Stimulated activated naive CD8-positive, alpha-beta T cell treated with anti-CD3 and anti-CD28 coated beads, Interleukin-15, Interleukin-2, amounts not matched to agents 100 ng/mL and 50 ng/mL, for 24 hours (primary cell): ENCODE results near the gene CEL.
A peak's percentile ranks its signal among the peaks of the same experiment; 100 is the strongest.

Experiments used
- H3K27ac Mint-ChIP-seq: one replicate; pipeline ENCODE4 v1.8.0; 2021; ENCODE audit warnings: mild to moderate bottlenecking, mixed read lengths
- H3K27me3 Mint-ChIP-seq: one replicate; pipeline ENCODE4 v1.8.0; 2021; ENCODE audit warnings: mixed read lengths
- H3K36me3 Mint-ChIP-seq: one replicate; pipeline ENCODE4 v1.8.0; 2021; ENCODE audit warnings: low read depth, mixed read lengths
- H3K4me1 Mint-ChIP-seq: one replicate; pipeline ENCODE4 v1.8.0; 2021; ENCODE audit warnings: low read depth, mixed read lengths
- H3K4me3 Mint-ChIP-seq: one replicate; pipeline ENCODE4 v1.8.0; 2021; ENCODE audit warnings: mild to moderate bottlenecking, mixed read lengths
- H3K9me3 Mint-ChIP-seq: one replicate; pipeline ENCODE4 v1.8.0; 2021; ENCODE audit warnings: mixed read lengths

Gene CEL

GRCh38 chr9:133117271-133118178, 55.7 kb downstream of the CEL start:
- Mint-ChIP-seq H3K36me3 (no peaks in the 10 kb centered on the region), H3K27ac (no peak overlapping the region), H3K4me1 (peaks cover 87% of the 10 kb centered on the region), H3K9me3 (no peaks in the 10 kb centered on the region), H3K27me3 (no peaks in the 10 kb centered on the region), H3K4me3 (no peak overlapping the region)

- H3K9me3 Mint-ChIP-seq, result no peaks in the 10 kb centered on the region
- H3K4me1 Mint-ChIP-seq, result peaks cover 87% of the 10 kb centered on the region
- H3K27ac Mint-ChIP-seq, result no peak overlapping the region
- no peaks in the 10 kb centered on the region for H3K27me3 Mint-ChIP-seq
- no peaks in the 10 kb centered on the region for H3K36me3 Mint-ChIP-seq
- no peak overlapping the region for H3K4me3 Mint-ChIP-seq
Measured at GRCh38 chr9:133118179-133118520, 56.4 kb downstream of the CEL start.

- Mint-ChIP-seq H3K4me1 (peaks cover 87% of the 10 kb centered on the region), H3K27ac (peak overlapping the region; percentile 59), H3K4me3 (peak overlapping the region; percentile 38), H3K27me3 (no peaks in the 10 kb centered on the region), H3K36me3 (no peaks in the 10 kb centered on the region), H3K9me3 (no peaks in the 10 kb centered on the region)
Measured at GRCh38 chr9:133118568-133118967, 56.8 kb downstream of the CEL start.

DNA sequence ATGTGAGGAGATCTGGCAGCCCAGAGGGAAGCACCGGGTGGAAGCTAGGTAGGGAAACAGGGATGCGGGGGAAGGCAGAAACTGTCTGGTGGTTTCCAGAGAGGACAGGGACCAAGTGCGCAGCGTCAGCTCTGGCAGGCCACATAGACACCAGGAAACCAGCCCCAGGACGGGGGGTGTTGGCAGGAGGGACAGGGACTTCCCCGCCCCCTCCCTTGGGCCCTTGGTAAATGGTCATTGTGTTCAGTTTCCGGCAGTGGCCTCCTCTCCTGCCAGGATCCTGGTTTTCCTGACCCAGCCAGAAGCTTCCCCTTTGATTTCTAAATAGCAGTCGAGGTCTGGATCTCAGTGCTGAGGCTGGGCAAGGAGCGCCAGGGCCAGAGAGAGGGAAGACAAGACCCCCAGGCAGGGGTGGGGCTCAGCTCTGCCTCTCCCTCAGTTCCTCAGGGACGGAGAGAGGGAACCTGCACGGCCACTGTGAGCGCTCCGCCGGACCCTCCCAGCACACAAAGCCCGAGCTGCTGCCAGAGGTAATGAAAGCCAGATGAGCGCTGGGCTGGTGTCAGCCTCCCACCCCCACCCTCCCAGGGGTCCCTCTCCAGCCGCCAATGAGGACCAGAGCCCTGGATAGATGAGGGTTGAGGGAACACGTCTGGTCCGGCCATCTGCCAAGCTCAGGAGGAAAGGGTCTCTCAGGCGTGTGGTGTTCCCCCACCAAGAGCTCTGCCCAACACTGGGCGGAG, 57.5 kb downstream of the CEL start:
- Mint-ChIP-seq H3K36me3 (no peaks in the 10 kb centered on the region), H3K4me3 (peak overlapping the region; percentile 79), H3K9me3 (no peaks in the 10 kb centered on the region), H3K27me3 (no peaks in the 10 kb centered on the region), H3K27ac (peak overlapping the region; percentile 59), H3K4me1 (peaks cover 87% of the 10 kb centered on the region)

- no peaks in the 10 kb centered on the region for H3K27me3 Mint-ChIP-seq
- H3K4me3 Mint-ChIP-seq, result peak overlapping the region; percentile 79
- peaks cover 87% of the 10 kb centered on the region for H3K4me1 Mint-ChIP-seq
- peak overlapping the region; percentile 65 for H3K27ac Mint-ChIP-seq
- H3K36me3 Mint-ChIP-seq, result no peaks in the 10 kb centered on the region
- H3K9me3 Mint-ChIP-seq, result no peaks in the 10 kb centered on the region
Measured at GRCh38 chr9:133119846-133120500, 58.2 kb downstream of the CEL start.

DNA sequence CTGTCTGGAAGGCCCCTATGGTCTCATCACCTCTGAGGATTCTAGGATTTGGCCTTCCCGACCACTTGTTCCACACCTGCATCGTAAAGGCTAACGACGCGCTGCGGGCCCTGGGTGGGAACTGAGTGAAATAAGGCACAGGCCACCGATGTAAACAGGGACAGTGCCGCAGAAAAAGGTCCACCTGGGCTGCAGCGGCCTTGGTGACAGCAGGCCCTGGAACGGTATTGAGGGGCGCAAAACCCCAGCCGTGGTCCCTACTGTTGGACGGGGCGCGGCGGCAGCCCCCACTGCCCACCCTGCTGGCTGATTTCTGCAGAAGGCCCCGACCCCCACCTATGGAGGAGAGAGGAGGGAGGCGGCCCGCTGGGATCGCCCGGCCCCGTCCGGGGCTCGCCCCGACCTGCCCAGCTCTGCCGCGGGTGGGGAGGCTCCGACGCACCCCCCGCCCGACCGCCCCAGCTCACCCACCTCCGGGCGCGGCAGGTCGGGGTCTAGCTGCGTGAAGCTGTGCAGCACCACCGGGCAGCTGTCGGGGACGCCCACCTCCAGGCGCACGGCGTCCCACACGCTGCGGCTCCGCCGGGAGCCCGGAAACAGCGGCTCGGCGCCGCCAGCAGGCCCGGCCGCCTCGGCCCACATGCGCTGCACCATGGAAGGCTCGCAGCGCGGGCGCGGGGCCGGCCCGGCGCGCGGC, 58.9 kb downstream of the CEL start:
- H3K36me3 Mint-ChIP-seq, result no peaks in the 10 kb centered on the region
- H3K4me1 Mint-ChIP-seq, result peaks cover 87% of the 10 kb centered on the region
- H3K27me3 Mint-ChIP-seq, result no peaks in the 10 kb centered on the region
- H3K9me3 Mint-ChIP-seq, result no peaks in the 10 kb centered on the region
- H3K27ac Mint-ChIP-seq, result peak overlapping the region; percentile 65
- H3K4me3 Mint-ChIP-seq, result peak overlapping the region; percentile 79
